ENCODE results near the gene NFIB. TPM values are rescaled to one million over a fixed set of nuclear protein-coding genes. Genes with fewer than 3 reads are reported as not detected.

NFIB gene
- total RNA-seq, 1 donor from 2014 or later = 0.30 TPM

DNA sequence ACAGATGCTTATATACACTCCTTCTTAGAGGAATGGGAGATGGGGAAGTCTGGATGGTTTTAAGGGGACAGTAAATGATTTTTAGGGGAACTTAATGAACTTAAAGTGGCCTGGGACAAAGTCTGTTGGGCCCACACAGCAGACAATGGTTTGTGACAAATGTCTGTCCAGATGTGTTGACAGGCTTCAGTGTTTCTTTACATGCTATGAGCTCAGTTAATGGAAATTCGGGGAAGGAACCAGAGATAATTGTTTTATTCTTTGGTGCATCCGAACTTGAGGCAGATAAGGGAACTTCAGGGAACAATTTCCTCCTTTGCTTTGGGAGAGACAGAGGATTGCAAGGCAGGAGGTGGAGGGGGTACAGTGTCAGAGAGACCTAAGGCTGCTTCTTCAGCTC, 52.3 kb downstream of the NFIB start:
- Histone ChIP-seq H2AFZ (replicated peaks) (no peak overlapping the region), H3F3A (ENCODE audit: low read depth) (no peaks in the 10 kb centered on the region), H3K27me3 (no peaks in the 10 kb centered on the region), H3K4me3 (no peak overlapping the region), H3K9ac (no peak overlapping the region), H4K20me1 (ENCODE audit: low read depth) (no peaks in the 10 kb centered on the region), H3K4me2 (no peak overlapping the region), H3K79me2 (ENCODE audit: low read depth) (no peaks in the 10 kb centered on the region), H3K9me3 (ENCODE audit: low read depth) (no peaks in the 10 kb centered on the region), H3K27ac (no peak overlapping the region), H3K4me1 (no peaks in the 10 kb centered on the region), H3K36me3 (no peaks in the 10 kb centered on the region)
- Mint-ChIP-seq H3K27me3 (ENCODE audit: insufficient read depth, low read depth) (peaks cover 2% of the 10 kb centered on the region), H3K36me3 (no peaks in the 10 kb centered on the region), H3K4me3 (no peak overlapping the region), H3K4me1 (peaks cover 8% of the 10 kb centered on the region), H3K9me3 (no peaks in the 10 kb centered on the region), H3K27ac (no peak overlapping the region)
- TF ChIP-seq, protein P1, sequence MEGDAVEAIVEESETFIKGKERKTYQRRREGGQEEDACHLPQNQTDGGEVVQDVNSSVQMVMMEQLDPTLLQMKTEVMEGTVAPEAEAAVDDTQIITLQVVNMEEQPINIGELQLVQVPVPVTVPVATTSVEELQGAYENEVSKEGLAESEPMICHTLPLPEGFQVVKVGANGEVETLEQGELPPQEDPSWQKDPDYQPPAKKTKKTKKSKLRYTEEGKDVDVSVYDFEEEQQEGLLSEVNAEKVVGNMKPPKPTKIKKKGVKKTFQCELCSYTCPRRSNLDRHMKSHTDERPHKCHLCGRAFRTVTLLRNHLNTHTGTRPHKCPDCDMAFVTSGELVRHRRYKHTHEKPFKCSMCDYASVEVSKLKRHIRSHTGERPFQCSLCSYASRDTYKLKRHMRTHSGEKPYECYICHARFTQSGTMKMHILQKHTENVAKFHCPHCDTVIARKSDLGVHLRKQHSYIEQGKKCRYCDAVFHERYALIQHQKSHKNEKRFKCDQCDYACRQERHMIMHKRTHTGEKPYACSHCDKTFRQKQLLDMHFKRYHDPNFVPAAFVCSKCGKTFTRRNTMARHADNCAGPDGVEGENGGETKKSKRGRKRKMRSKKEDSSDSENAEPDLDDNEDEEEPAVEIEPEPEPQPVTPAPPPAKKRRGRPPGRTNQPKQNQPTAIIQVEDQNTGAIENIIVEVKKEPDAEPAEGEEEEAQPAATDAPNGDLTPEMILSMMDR (IDR thresholded peaks at IDR 0.05) = no peak
- TF ChIP-seq EZH2 (IDR thresholded peaks at IDR 0.05) (no peak), EZH2phosphoT487 (IDR thresholded peaks at IDR 0.05) (no peak)
- DNase-seq (ENCODE audit: low spot score) = no peak

DNA sequence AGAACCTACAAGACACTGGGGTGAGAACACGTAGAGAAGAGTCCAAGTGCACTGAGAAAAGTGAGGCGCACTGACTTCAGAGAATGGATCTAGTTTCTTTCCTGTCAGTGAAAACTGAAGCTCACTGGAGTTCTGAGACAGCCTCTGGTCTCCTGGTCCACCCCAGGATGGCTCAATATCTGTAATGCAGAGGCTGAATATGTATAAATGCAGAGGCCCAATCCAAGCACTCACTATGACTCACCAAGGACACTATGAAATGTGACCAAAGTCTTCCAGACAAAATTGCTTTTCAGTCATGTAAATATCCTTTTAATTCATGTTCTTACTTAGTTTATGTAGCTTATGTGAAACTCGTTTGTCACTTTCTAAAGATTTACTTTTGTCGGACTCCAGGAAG, 53.8 kb downstream of the NFIB start:
- Histone ChIP-seq H3K9me3 (ENCODE audit: low read depth) (no peaks in the 10 kb centered on the region), H3K4me1 (no peaks in the 10 kb centered on the region), H3K79me2 (ENCODE audit: low read depth) (no peaks in the 10 kb centered on the region), H3K4me3 (no peak overlapping the region), H3K27me3 (no peaks in the 10 kb centered on the region), H4K20me1 (ENCODE audit: low read depth) (no peaks in the 10 kb centered on the region), H3F3A (ENCODE audit: low read depth) (no peaks in the 10 kb centered on the region), H3K4me2 (no peak overlapping the region), H3K9ac (no peak overlapping the region), H3K36me3 (no peaks in the 10 kb centered on the region), H2AFZ (replicated peaks) (no peak overlapping the region), H3K27ac (no peak overlapping the region)
- Mint-ChIP-seq H3K4me1 (peaks cover 11% of the 10 kb centered on the region), H3K4me3 (no peak overlapping the region), H3K9me3 (no peaks in the 10 kb centered on the region), H3K27ac (no peak overlapping the region), H3K36me3 (no peaks in the 10 kb centered on the region), H3K27me3 (ENCODE audit: insufficient read depth, low read depth) (peaks cover 2% of the 10 kb centered on the region)
- TF ChIP-seq EZH2phosphoT487 (IDR thresholded peaks at IDR 0.05) (no peak), EZH2 (IDR thresholded peaks at IDR 0.05) (no peak)
- TF ChIP-seq, protein P1 (IDR thresholded peaks at IDR 0.05) = no peak
- no peak for DNase-seq (ENCODE audit: low spot score)

DNA sequence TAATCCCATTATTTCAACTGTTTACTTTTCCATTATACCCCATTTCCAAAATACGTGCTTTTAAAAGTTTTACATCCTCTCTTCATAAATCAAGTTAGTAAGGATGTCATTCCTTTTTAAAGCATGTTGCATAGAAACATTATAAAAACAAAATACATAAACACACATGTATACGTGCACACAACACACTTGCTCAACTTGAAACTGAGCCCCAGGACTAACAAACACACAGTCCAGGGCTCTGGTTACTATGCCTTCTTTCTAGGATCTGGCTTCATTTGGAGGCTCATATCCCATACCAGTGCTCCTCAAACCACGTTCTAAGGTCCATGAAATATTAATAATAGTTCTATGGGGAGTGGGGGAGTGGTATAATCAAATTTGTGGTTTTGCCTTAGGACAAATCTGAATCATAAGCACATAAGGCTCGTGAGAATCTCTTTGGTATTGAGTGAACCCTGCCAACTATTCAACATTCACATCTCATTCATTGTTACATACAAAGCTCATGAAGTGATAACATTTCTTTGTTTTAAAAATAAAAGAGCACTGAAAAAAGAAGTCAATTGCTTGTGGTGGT, 55.2 kb downstream of the NFIB start:
- H3K79me2 ChIP-seq (ENCODE audit: low read depth) = no peaks in the 10 kb centered on the region

More for the DNA sequence above, 55.2 kb downstream of the NFIB start:
- Mint-ChIP-seq H3K4me1 (peaks cover 11% of the 10 kb centered on the region), H3K27me3 (ENCODE audit: insufficient read depth, low read depth) (peaks cover 3% of the 10 kb centered on the region), H3K27ac (no peak overlapping the region), H3K9me3 (no peaks in the 10 kb centered on the region), H3K36me3 (peaks cover 4% of the 10 kb centered on the region), H3K4me3 (no peak overlapping the region)
- no peak overlapping the region for H3K9ac ChIP-seq
- H3K27me3 ChIP-seq = no peaks in the 10 kb centered on the region
- H3K4me1 ChIP-seq = no peaks in the 10 kb centered on the region
- TF ChIP-seq EZH2phosphoT487 (IDR thresholded peaks at IDR 0.05) = no peak
- TF ChIP-seq, protein P1 (IDR thresholded peaks at IDR 0.05) = no peak
- no peak for TF ChIP-seq EZH2 (IDR thresholded peaks at IDR 0.05)
- H3K4me3 ChIP-seq = no peak overlapping the region
- no peak for DNase-seq (ENCODE audit: low spot score)
- no peaks in the 10 kb centered on the region for H3K36me3 ChIP-seq
- H3K9me3 ChIP-seq (ENCODE audit: low read depth) = no peaks in the 10 kb centered on the region
- no peaks in the 10 kb centered on the region for H4K20me1 ChIP-seq (ENCODE audit: low read depth)
- H3F3A ChIP-seq (ENCODE audit: low read depth) = no peaks in the 10 kb centered on the region
- no peak overlapping the region for H3K4me2 ChIP-seq
- H2AFZ ChIP-seq (replicated peaks) = no peak overlapping the region
- no peak overlapping the region for H3K27ac ChIP-seq
